HepG2 (cell line): Measurements from ENCODE around the gene KISS1R. TPM values are rescaled to one million over a fixed set of nuclear protein-coding genes. Genes with fewer than 3 reads are reported as not detected.

Source experiments
- CENPX ChIP-seq: sonication (generic); formaldehyde crosslinking; IDR thresholded peaks from 2 replicates; pipeline ENCODE4 v1.9.0; 2021; ENCODE audit warnings: mild to moderate bottlenecking, missing genetic modification reagents, moderate library complexity
- CREM ChIP-seq, 2 experiments: sonication (generic) in 1 of 2; formaldehyde crosslinking in 1 of 2; IDR thresholded peaks; 2 replicates each; pipeline versions ENCODE4 v1.4.0 to v1.6.1; 2016 to 2020; ENCODE audit warnings: antibody characterized with exemption in 1 of 2, mild to moderate bottlenecking in 1 of 2, missing genetic modification reagents in 1 of 2
- FOXK1 ChIP-seq: sonication (generic); formaldehyde crosslinking; IDR thresholded peaks from 2 replicates; pipeline ENCODE4 v1.4.0; 2020; ENCODE audit warnings: low read depth, missing genetic modification reagents, borderline replicate concordance
- POLR2AphosphoS5 ChIP-seq: IDR thresholded peaks from 2 replicates; pipeline ENCODE4 v1.6.1; 2012; ENCODE audit warnings: low read depth, low read length
- TFAP4 ChIP-seq: sonication (generic); IDR thresholded peaks from 2 replicates; pipeline ENCODE4 v1.6.1; 2016; ENCODE audit warnings: low read depth, borderline replicate concordance
- ZNF577 ChIP-seq: sonication (generic); formaldehyde crosslinking; IDR thresholded peaks from 2 replicates; pipeline ENCODE4 v1.4.0; 2020; ENCODE audit warnings: mild to moderate bottlenecking, low read depth, missing genetic modification reagents, borderline replicate concordance
- ZNF687 ChIP-seq: sonication (generic); formaldehyde crosslinking; IDR thresholded peaks from 2 replicates; pipeline ENCODE4 v1.5.1; 2020; ENCODE audit warnings: mild to moderate bottlenecking, missing genetic modification reagents, moderate library complexity
- polyA plus RNA-seq, 8 experiments: library from polyadenylated mRNA; depleted of rRNA in 3 of 8; stranded (reverse) in 7 of 8; unstranded in 1 of 8; fragments of >200 nt; fragmentation: Illumina TruSeq in 4 of 8; extraction: Trizol in 4 of 8; gene quantifications; 2 replicates each; pipeline versions ENCODE4 v1.2.1 to v1.2.3, GENCODE V29; 2011 to 2016; ENCODE audit warnings: low read depth in 4 of 8, missing spikeins in 1 of 8, mixed read lengths in 1 of 8; ENCODE audit not compliant: insufficient read depth in 1 of 8
- total RNA-seq, 5 experiments: library from RNA; depleted of rRNA; stranded (reverse); fragments of >200 nt; fragmentation: Illumina TruSeq; extraction: Trizol; gene quantifications; 2 replicates each; pipeline ENCODE4 v1.2.3, GENCODE V29; 2016; ENCODE audit warnings: low read depth in 1 of 5
- TF ChIP-seq, protein P1 (sequence below): sonication (generic); formaldehyde crosslinking; IDR thresholded peaks from 2 replicates; pipeline ENCODE4 v1.4.0; 2020; ENCODE audit warnings: missing genetic modification reagents

Gene KISS1R
- total and polyA plus RNA-seq, 2 of the 13 experiments (the other 11 are each of a cell fraction or from before 2014, with no cell fraction given): 1.1 to 10.2 TPM

- TF ChIP-seq, protein P1, sequence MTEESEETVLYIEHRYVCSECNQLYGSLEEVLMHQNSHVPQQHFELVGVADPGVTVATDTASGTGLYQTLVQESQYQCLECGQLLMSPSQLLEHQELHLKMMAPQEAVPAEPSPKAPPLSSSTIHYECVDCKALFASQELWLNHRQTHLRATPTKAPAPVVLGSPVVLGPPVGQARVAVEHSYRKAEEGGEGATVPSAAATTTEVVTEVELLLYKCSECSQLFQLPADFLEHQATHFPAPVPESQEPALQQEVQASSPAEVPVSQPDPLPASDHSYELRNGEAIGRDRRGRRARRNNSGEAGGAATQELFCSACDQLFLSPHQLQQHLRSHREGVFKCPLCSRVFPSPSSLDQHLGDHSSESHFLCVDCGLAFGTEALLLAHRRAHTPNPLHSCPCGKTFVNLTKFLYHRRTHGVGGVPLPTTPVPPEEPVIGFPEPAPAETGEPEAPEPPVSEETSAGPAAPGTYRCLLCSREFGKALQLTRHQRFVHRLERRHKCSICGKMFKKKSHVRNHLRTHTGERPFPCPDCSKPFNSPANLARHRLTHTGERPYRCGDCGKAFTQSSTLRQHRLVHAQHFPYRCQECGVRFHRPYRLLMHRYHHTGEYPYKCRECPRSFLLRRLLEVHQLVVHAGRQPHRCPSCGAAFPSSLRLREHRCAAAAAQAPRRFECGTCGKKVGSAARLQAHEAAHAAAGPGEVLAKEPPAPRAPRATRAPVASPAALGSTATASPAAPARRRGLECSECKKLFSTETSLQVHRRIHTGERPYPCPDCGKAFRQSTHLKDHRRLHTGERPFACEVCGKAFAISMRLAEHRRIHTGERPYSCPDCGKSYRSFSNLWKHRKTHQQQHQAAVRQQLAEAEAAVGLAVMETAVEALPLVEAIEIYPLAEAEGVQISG (CRISPR knock-in tag): 0 out of 2 replicates have a peak, but pooled peaks have one; percentile 11
- TF ChIP-seq FOXK1 (CRISPR knock-in tag) (0 out of 2 replicates have a peak, but pooled peaks have one; percentile 7), ZNF577 (CRISPR knock-in tag) (no peak), POLR2AphosphoS5 (peak; percentile 37; the same call in 1 of the 2 replicates), CENPX (CRISPR knock-in tag) (no peak), CREM (IDR thresholded peaks at IDR 0.05) (peak; percentile 26; the same call in 1 of the 2 replicates), CREM (CRISPR knock-in tag; IDR thresholded peaks at IDR 0.05) (no peak), ZNF687 (CRISPR knock-in tag) (peak; percentile 37; the same call in 1 of the 2 replicates), TFAP4 (peak; percentile 51; the same call in 1 of the 2 replicates)
These were observed 10.2 kb downstream of the KISS1R start (continued) for GRCh38 chr19:927351-927779.
